ENCODE results near the gene ASF1A.

ASF1A gene

GRCh38 chr6:118882314-118882905, 11.5 kb upstream of the ASF1A start:
- DNase-seq = no peak

- no peak for DNase-seq
Observed at GRCh38 chr6:118886641-118887040, 7.3 kb upstream of the ASF1A start.

- no peak for DNase-seq
Observed at GRCh38 chr6:118889163-118889562, 4.8 kb upstream of the ASF1A start.

GRCh38 chr6:118890997-118891790, 2.8 kb upstream of the ASF1A start:
- no peak for DNase-seq

- DNase-seq = peak; percentile 45
Observed at GRCh38 chr6:118892355-118892991, 1.5 kb upstream of the ASF1A start.

GRCh38 chr6:118893064-118893806, 717 bp upstream of the ASF1A start:
- DNase-seq = peak; percentile 83

GRCh38 chr6:118894425-118895260, 691 bp downstream of the ASF1A start:
- peak; percentile 74 for DNase-seq

- DNase-seq = peak; percentile 74
Observed at GRCh38 chr6:118895261-118895560, 1.3 kb downstream of the ASF1A start.

GRCh38 chr6:118895859-118896258, 1.9 kb downstream of the ASF1A start:
- DNase-seq = no peak

- DNase-seq = peak; percentile 66
Observed at GRCh38 chr6:118896339-118897136, 2.6 kb downstream of the ASF1A start.

- no peak for DNase-seq
Observed at GRCh38 chr6:118897386-118897785, 3.4 kb downstream of the ASF1A start.

- no peak for DNase-seq
Observed at GRCh38 chr6:118899948-118900347, 6.0 kb downstream of the ASF1A start.

GRCh38 chr6:118902726-118903125, 8.8 kb downstream of the ASF1A start:
- no peak for DNase-seq

GRCh38 chr6:118903138-118903537, 9.2 kb downstream of the ASF1A start:
- DNase-seq = no peak

- no peak for DNase-seq
Observed at GRCh38 chr6:118903691-118904090, 9.7 kb downstream of the ASF1A start.

- no peak for DNase-seq
Observed at GRCh38 chr6:118905084-118905483, 11.1 kb downstream of the ASF1A start.

- DNase-seq = no peak
Observed at GRCh38 chr6:118905851-118906250, 11.9 kb downstream of the ASF1A start.

- DNase-seq = peak; percentile 57
Observed at GRCh38 chr6:118908441-118908840, 14.5 kb downstream of the ASF1A start.

GRCh38 chr6:118912646-118913045, 18.7 kb downstream of the ASF1A start:
- no peak for DNase-seq

GRCh38 chr6:118913161-118913560, 19.2 kb downstream of the ASF1A start:
- DNase-seq = no peak

GRCh38 chr6:118914598-118914997, 20.6 kb downstream of the ASF1A start:
- no peak for DNase-seq

Data from kidney glomerular epithelial cell (primary cell).